Hepatocyte (in vitro differentiated cells): ENCODE results near the gene FHDC1.

Experiments
- EZH2 ChIP-seq: fragments of 200-600 bp; sonication (generic); IDR thresholded peaks from 2 replicates; pipeline ENCODE4 v1.6.1; 2016; ENCODE audit warnings: antibody characterized with exemption, mild to moderate bottlenecking, borderline replicate concordance
- TF ChIP-seq, protein P1 (sequence below): fragments of 200-600 bp; sonication (generic); IDR thresholded peaks from 2 replicates; pipeline ENCODE4 v1.5.1; 2016; ENCODE audit warnings: antibody characterized with exemption, mild to moderate bottlenecking; ENCODE audit not compliant: poor library complexity

DNA sequence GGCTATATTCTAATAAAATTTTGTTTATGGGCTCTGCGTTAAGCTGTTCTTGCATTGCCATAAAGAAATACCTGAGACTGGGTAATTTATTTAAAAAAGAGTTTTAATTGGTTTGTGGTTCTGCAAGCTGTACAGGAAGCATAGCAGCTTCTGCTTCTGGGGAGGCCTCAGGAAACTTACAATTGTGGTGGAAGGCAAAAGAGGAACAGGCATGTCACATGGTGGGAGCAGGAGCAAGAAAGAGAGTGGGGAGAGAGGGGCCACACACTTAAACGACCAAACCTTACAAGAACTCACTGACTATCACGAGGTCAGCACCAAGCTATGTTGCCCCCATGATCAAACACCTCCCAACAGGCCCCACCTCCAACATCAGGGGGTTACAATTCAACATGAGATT is 74.0 kb downstream of the FHDC1 start:
- TF ChIP-seq, protein P1, sequence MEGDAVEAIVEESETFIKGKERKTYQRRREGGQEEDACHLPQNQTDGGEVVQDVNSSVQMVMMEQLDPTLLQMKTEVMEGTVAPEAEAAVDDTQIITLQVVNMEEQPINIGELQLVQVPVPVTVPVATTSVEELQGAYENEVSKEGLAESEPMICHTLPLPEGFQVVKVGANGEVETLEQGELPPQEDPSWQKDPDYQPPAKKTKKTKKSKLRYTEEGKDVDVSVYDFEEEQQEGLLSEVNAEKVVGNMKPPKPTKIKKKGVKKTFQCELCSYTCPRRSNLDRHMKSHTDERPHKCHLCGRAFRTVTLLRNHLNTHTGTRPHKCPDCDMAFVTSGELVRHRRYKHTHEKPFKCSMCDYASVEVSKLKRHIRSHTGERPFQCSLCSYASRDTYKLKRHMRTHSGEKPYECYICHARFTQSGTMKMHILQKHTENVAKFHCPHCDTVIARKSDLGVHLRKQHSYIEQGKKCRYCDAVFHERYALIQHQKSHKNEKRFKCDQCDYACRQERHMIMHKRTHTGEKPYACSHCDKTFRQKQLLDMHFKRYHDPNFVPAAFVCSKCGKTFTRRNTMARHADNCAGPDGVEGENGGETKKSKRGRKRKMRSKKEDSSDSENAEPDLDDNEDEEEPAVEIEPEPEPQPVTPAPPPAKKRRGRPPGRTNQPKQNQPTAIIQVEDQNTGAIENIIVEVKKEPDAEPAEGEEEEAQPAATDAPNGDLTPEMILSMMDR = no peak
- no peak for TF ChIP-seq EZH2
